Measurements from ENCODE around the gene ATF6. TPM values are rescaled to one million over a fixed set of nuclear protein-coding genes. Genes with fewer than 3 reads are reported as not detected.

Gene ATF6
- total and polyA plus RNA-seq, 2 of the 8 experiments (the other 6 are each of a cell fraction or from before 2014, with no cell fraction given), result 4.6 to 10.0 TPM

DNA sequence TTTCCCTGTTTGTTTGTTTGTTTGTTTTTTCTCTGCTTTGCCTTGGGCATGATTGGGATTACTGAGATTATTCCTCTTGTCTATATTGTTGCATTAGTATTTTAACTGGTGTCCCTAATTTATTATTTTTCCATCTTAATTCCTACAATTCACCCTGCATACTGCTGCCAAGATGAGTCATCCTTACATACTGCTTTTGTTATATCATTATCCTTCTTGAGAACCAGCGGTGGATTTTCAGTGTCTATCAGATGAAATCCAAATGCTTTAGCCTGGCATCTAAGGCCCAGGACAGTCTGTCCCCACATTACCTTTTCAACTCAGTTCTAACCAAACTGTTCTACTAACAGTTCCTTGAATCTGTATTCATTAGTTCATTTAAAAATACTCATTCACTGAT is 155.9 kb downstream of the ATF6 start (continued):
- TF ChIP-seq CBX8 (IDR thresholded peaks at IDR 0.05; ENCODE audit: borderline replicate concordance, low read depth, low read length) (no peak), KDM1A (IDR thresholded peaks at IDR 0.05; ENCODE audit: borderline replicate concordance, low read length) (no peak), SUZ12 (IDR thresholded peaks at IDR 0.05; ENCODE audit: low read length) (no peak), RNF2 (IDR thresholded peaks at IDR 0.05; ENCODE audit: borderline replicate concordance, low read depth, low read length, missing control alignments, poor library complexity, severe bottlenecking) (no peak)
- TF ChIP-seq, protein P1, sequence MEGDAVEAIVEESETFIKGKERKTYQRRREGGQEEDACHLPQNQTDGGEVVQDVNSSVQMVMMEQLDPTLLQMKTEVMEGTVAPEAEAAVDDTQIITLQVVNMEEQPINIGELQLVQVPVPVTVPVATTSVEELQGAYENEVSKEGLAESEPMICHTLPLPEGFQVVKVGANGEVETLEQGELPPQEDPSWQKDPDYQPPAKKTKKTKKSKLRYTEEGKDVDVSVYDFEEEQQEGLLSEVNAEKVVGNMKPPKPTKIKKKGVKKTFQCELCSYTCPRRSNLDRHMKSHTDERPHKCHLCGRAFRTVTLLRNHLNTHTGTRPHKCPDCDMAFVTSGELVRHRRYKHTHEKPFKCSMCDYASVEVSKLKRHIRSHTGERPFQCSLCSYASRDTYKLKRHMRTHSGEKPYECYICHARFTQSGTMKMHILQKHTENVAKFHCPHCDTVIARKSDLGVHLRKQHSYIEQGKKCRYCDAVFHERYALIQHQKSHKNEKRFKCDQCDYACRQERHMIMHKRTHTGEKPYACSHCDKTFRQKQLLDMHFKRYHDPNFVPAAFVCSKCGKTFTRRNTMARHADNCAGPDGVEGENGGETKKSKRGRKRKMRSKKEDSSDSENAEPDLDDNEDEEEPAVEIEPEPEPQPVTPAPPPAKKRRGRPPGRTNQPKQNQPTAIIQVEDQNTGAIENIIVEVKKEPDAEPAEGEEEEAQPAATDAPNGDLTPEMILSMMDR (IDR thresholded peaks at IDR 0.05; ENCODE audit: control extremely low read depth in 1 of 3, insufficient read depth in 1 of 3, low read depth in 1 of 3, low read length in 3 of 3), result no peak
- TF ChIP-seq, protein P2, sequence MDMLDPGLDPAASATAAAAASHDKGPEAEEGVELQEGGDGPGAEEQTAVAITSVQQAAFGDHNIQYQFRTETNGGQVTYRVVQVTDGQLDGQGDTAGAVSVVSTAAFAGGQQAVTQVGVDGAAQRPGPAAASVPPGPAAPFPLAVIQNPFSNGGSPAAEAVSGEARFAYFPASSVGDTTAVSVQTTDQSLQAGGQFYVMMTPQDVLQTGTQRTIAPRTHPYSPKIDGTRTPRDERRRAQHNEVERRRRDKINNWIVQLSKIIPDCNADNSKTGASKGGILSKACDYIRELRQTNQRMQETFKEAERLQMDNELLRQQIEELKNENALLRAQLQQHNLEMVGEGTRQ (IDR thresholded peaks at IDR 0.05; ENCODE audit: low read length), result no peak

Measured in H1 (cell line).